Muscle of leg (tissue), 11 donors: ENCODE results near the gene CPLANE2. TPM values are rescaled to one million over a fixed set of nuclear protein-coding genes. Genes with fewer than 3 reads are reported as not detected.

ENCODE experiments used
- DNase-seq: peaks from one replicate; pipeline ENCODE4 v3.0.0; 2013
- H3K27ac ChIP-seq: one replicate; pipeline ENCODE4 v1.5.1; 2013; ENCODE audit warnings: mild to moderate bottlenecking, low read length, control low read depth
- H3K27me3 ChIP-seq: one replicate; pipeline ENCODE4 v1.6.1; 2013; ENCODE audit warnings: low read length; ENCODE audit not compliant: control insufficient read depth, insufficient read depth
- H3K36me3 ChIP-seq: one replicate; pipeline ENCODE4 v1.6.1; 2013; ENCODE audit warnings: low read length; ENCODE audit not compliant: control insufficient read depth, insufficient read depth
- H3K4me1 ChIP-seq: one replicate; pipeline ENCODE4 v1.6.1; 2013; ENCODE audit warnings: low read length; ENCODE audit not compliant: control insufficient read depth, insufficient read depth
- H3K4me3 ChIP-seq: one replicate; pipeline ENCODE4 v1.5.1; 2013; ENCODE audit warnings: low read length, control low read depth
- H3K9me3 ChIP-seq: replicated peaks from 2 replicates; pipeline ENCODE4 v1.6.1; 2013; ENCODE audit warnings: low read depth, low read length; ENCODE audit not compliant: control insufficient read depth
- WGBS: methylation state at CpG from one replicate; pipeline ENCODE4 v1.1.5; 2013; ENCODE audit warnings: missing lambda C conversion rate; ENCODE audit not compliant: insufficient coverage; 5-methylcytosine and 5-hydroxymethylcytosine counted together
- polyA plus RNA-seq, 8 donors: library from polyadenylated mRNA; unstranded; fragments of 120-200 nt; gene quantifications; one replicate each; pipeline versions ENCODE4 v1.2.1 to v1.2.3, GENCODE V29; 2013; ENCODE audit warnings: inconsistent platforms in 1 of 8, low replicate concordance in 1 of 8; ENCODE audit not compliant: insufficient read length in 8 of 8, insufficient read depth in 1 of 8
- total RNA-seq: library from RNA; stranded (reverse); fragments of 120-200 nt; gene quantifications from one replicate; pipeline ENCODE4 v1.2.4, GENCODE V29; 2013

CPLANE2 gene
- total and polyA plus RNA-seq, 9 donors, result 1.7 to 3.4 (median 2.8) TPM

DNA sequence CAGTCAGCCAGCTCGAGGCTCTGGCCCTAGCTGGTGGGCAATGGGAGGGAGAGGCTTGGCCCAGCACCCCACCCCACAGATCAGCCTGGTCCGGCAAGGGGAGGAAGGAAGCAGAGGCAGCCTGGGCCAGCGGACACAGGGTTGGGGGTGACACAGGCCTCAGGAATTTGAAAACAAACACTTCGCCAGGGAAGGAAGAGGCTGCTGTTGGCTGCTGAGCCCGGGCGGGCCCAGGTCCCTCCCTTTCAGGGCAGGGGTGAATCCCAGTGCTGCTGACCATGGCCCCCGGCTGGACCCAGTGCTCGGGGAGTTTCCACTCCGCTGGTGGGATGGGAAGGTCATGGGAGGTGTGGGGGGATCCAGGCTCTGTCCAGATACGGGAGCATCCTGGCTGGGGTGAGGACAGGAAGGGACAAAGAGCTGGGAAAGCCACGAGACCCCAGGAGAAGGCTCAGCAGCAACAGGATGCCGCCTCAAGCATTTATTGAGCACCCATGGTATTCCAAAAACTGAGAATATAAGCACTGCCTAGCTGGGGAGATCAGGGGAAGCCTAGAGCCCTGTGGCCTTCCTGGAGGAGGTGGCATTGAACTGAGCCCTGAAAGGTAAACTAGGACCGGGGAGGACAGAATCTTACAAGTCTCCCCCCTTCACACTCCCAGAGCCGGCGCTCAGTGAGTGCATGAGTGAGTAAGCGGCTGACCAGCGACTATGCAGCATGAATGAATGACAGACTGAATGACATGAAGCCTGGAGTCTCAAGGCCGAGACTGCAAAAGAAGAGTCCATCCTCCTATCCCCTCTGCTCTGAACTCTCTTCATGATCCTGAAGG is 54.9 kb downstream of the CPLANE2 start:
- peak; percentile 92 for DNase-seq
- Histone ChIP-seq H3K4me3 (no peak overlapping the region), H3K27ac (peak overlapping the region; percentile 96), H3K36me3 (no peaks in the 10 kb centered on the region), H3K4me1 (peaks cover 26% of the 10 kb centered on the region), H3K9me3 (no peaks in the 10 kb centered on the region), H3K27me3 (no peaks in the 10 kb centered on the region)
- 49% methylated on average over 13 of the region's 18 CpGs for WGBS

Other genes starting within 250 kb of the CPLANE2 start
- gene SRARP, start 232.9 kb downstream of the CPLANE2 start, total RNA-seq, result not detected
- gene SRARP, start 232.9 kb downstream of the CPLANE2 start, polyA plus RNA-seq, result under 1 TPM in 2 of 8 donors, not detected in 6; 0.08 to 0.10 TPM
- gene HSPB7, start 219.1 kb downstream of the CPLANE2 start, total RNA-seq, result 39.5 TPM
- 100 to 1,000 TPM in 6 of 8 donors, 10 to 100 TPM in 2; 88.2 to 165 (median 142) TPM for gene HSPB7, start 219.1 kb downstream of the CPLANE2 start, polyA plus RNA-seq
- 0.27 TPM for gene CLCNKA, start 215.1 kb downstream of the CPLANE2 start, total RNA-seq
- 1 to 10 TPM in 2 of 8 donors, under 1 TPM in 6; 0.33 to 1.2 (median 0.73) TPM for gene CLCNKA, start 215.1 kb downstream of the CPLANE2 start, polyA plus RNA-seq
- 0.40 TPM for gene CLCNKB, start 193.4 kb downstream of the CPLANE2 start, total RNA-seq
- gene CLCNKB, start 193.4 kb downstream of the CPLANE2 start, polyA plus RNA-seq, result under 1 TPM in 7 of 8 donors, not detected in 1; 0.11 to 0.53 (median 0.16) TPM
- gene FAM131C, start 163.5 kb downstream of the CPLANE2 start, total RNA-seq, result 0.09 TPM
- gene FAM131C, start 163.5 kb downstream of the CPLANE2 start, polyA plus RNA-seq, result under 1 TPM in 6 of 8 donors, not detected in 2; 0.09 to 0.53 (median 0.15) TPM
- 3.3 TPM for gene EPHA2, start 81.1 kb downstream of the CPLANE2 start, total RNA-seq
- gene EPHA2, start 81.1 kb downstream of the CPLANE2 start, polyA plus RNA-seq, result 1 to 10 TPM; 4.8 to 9.8 (median 7.0) TPM
- 1.3 TPM for gene ARHGEF19, start 24.5 kb downstream of the CPLANE2 start, total RNA-seq
- gene ARHGEF19, start 24.5 kb downstream of the CPLANE2 start, polyA plus RNA-seq, result 1 to 10 TPM; 2.4 to 9.2 (median 3.1) TPM
- 14.8 TPM for gene FBXO42, start 115.3 kb upstream of the CPLANE2 start, total RNA-seq
- gene FBXO42, start 115.3 kb upstream of the CPLANE2 start, polyA plus RNA-seq, result 10 to 100 TPM; 15.0 to 21.0 (median 16.6) TPM
- 52.8 TPM for gene SZRD1, start 130.1 kb upstream of the CPLANE2 start, total RNA-seq
- 100 to 1,000 TPM in 1 of 8 donors, 10 to 100 TPM in 7; 74.1 to 102 (median 92.4) TPM for gene SZRD1, start 130.1 kb upstream of the CPLANE2 start, polyA plus RNA-seq
- gene SPATA21, start 200.2 kb upstream of the CPLANE2 start, total RNA-seq, result 0.04 TPM
- gene SPATA21, start 200.2 kb upstream of the CPLANE2 start, polyA plus RNA-seq, result under 1 TPM in 6 of 8 donors, not detected in 2; 0.10 to 0.24 (median 0.13) TPM
- 43.9 TPM for gene NECAP2, start 203.5 kb upstream of the CPLANE2 start, total RNA-seq
- 10 to 100 TPM; 33.7 to 45.5 (median 38.3) TPM for gene NECAP2, start 203.5 kb upstream of the CPLANE2 start, polyA plus RNA-seq